ENCODE measurements around the gene POLD3.

DNA sequence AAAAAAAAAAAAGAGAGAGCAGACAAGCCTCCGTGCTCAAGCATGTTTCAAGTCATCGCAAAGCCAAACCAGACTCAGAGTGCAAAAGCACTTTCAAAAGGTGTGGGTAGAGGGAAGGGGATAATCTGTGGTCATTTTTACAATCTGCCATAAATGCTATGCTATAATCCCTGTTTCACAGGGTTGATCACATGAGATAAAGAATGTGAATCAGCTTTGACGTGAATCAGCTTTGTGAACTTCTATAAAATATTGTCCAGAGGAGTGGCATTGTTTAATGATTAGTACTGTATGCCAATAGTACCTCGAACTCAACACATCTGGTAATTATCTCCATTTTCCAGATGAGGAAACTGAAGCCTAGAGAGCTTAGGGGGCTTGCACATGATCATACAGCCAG, 20.0 kb upstream of the POLD3 start:
- TF ChIP-seq, protein P1, sequence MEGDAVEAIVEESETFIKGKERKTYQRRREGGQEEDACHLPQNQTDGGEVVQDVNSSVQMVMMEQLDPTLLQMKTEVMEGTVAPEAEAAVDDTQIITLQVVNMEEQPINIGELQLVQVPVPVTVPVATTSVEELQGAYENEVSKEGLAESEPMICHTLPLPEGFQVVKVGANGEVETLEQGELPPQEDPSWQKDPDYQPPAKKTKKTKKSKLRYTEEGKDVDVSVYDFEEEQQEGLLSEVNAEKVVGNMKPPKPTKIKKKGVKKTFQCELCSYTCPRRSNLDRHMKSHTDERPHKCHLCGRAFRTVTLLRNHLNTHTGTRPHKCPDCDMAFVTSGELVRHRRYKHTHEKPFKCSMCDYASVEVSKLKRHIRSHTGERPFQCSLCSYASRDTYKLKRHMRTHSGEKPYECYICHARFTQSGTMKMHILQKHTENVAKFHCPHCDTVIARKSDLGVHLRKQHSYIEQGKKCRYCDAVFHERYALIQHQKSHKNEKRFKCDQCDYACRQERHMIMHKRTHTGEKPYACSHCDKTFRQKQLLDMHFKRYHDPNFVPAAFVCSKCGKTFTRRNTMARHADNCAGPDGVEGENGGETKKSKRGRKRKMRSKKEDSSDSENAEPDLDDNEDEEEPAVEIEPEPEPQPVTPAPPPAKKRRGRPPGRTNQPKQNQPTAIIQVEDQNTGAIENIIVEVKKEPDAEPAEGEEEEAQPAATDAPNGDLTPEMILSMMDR (IDR thresholded peaks at IDR 0.05) = no peak
- no peak for TF ChIP-seq POLR2A (IDR thresholded peaks at IDR 0.05)

Measured in body of pancreas (tissue), 4 donors.